ENCODE results near the gene BEGAIN. TPM values are rescaled to one million over a fixed set of nuclear protein-coding genes. Genes with fewer than 3 reads are reported as not detected.

BEGAIN gene
- total and polyA plus RNA-seq, 9 donors: 0.35 to 11.0 (median 4.6) TPM

DNA sequence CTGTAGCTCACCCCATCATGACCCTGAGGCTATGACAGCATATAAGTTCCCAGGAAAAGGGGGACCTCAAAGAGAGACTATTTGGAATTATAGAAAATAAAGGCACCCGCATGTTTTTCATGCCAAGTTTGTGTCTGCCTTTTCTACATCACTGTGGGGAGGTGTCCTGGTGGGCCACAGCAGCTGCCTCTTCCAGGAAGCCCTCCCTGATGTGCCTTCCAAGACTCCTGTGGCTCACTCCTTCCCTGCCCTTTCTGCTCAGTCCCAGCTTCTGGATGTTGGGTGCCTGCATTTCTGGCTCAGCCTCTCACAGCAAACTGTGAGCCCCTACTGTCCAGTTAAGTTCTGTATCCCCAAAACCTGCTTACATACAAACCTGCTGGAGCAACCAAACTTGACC, 36.3 kb upstream of the BEGAIN start:
- no peak overlapping the region for H3K4me3 ChIP-seq
- no peaks in the 10 kb centered on the region for H3K27me3 ChIP-seq
- TF ChIP-seq POLR2A (IDR thresholded peaks at IDR 0.05) (no peak), EP300 (IDR thresholded peaks at IDR 0.05) (no peak)
- TF ChIP-seq, protein P1, sequence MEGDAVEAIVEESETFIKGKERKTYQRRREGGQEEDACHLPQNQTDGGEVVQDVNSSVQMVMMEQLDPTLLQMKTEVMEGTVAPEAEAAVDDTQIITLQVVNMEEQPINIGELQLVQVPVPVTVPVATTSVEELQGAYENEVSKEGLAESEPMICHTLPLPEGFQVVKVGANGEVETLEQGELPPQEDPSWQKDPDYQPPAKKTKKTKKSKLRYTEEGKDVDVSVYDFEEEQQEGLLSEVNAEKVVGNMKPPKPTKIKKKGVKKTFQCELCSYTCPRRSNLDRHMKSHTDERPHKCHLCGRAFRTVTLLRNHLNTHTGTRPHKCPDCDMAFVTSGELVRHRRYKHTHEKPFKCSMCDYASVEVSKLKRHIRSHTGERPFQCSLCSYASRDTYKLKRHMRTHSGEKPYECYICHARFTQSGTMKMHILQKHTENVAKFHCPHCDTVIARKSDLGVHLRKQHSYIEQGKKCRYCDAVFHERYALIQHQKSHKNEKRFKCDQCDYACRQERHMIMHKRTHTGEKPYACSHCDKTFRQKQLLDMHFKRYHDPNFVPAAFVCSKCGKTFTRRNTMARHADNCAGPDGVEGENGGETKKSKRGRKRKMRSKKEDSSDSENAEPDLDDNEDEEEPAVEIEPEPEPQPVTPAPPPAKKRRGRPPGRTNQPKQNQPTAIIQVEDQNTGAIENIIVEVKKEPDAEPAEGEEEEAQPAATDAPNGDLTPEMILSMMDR (IDR thresholded peaks at IDR 0.05): no peak
- H3K36me3 ChIP-seq: no peaks in the 10 kb centered on the region
- DNase-seq: no peak
- WGBS, 3 donors: 80 to 93% (median 90%) methylated on average over 1 of the region's 1 CpG
- intact Hi-C loops (cut with DNase I): no loop called here
- H3K27ac ChIP-seq: no peak overlapping the region
- no peaks in the 10 kb centered on the region for H3K4me1 ChIP-seq (ENCODE audit: insufficient read depth)
- no peaks in the 10 kb centered on the region for H3K9me3 ChIP-seq

DNA sequence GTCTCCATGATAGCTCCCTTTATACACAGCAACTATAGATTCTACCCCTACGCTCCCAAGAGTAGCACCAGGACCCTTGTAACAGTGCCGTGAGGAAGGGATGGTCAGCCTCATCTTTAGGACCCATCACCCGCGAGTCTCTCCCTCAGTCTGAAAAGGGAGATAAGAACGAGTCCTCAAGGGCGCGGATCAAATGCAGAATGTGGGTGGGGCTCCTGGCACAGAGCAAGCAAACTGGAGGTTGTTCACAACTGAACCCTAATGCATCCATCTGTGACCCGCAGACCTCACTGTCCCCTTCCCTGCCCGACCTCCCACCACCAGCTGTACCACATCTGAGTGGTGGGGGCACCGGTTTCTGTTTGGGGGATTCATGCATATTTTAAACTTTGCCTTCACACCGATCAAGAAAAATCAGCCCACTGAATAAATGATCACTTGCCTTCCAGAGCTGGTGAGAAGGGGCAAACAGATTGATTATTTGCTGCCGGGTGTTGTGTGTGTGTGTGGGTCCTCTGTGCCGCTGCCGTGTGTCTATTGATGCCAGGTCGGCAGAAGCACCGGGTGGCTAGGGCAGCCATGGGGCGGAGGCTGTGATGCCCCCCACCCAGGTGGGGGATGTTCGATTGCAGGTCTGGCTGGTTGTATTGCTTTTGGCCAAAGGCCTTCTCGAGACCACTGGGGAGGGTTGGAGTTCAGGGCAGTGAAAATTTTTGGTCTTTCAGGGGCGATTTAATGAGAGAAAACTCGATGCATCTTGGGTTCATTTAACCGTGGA, 35.7 kb upstream of the BEGAIN start:
- intact Hi-C loops (cut with DNase I): no loop called here
- Histone ChIP-seq H3K27ac (no peak overlapping the region), H3K9me3 (no peaks in the 10 kb centered on the region), H3K4me3 (no peak overlapping the region), H3K36me3 (no peaks in the 10 kb centered on the region), H3K4me1 (ENCODE audit: insufficient read depth) (no peaks in the 10 kb centered on the region), H3K27me3 (no peaks in the 10 kb centered on the region)
- peak in 1 of 5 donors; percentile 4 for DNase-seq
- WGBS, 3 donors: 61 to 75% (median 66%) methylated on average over 22 of the region's 22 CpGs
- TF ChIP-seq, protein P1 (IDR thresholded peaks at IDR 0.05): no peak
- TF ChIP-seq POLR2A (IDR thresholded peaks at IDR 0.05): no peak
- TF ChIP-seq EP300 (IDR thresholded peaks at IDR 0.05): no peak

DNA sequence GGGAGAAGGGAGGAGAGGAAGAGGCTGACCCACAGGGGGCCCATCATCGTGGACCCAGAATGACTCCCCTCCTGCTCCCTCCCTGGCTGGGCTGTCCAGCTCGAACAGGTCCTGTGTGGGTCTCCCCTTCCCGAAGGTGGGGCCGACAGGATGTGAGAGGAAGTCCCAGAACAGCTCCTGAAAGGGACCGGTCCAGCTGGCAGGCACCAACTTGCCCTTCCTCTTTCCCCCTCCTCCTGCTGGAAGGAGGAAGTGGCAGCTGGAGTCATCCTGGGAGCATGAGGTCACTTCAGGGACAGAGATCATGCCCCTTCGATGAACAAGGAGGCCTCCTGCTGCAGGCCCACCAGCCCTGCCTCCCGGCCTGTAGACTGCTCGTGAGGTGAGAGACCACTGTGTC, 35.0 kb upstream of the BEGAIN start:
- H3K27ac ChIP-seq: no peak overlapping the region
- H3K36me3 ChIP-seq: no peaks in the 10 kb centered on the region
- peak in 1 of 5 donors; percentile 12 for DNase-seq
- WGBS, 3 donors: 60 to 63% (median 61%) methylated on average over 8 of the region's 8 CpGs
- H3K4me3 ChIP-seq: no peak overlapping the region
- no peaks in the 10 kb centered on the region for H3K9me3 ChIP-seq
- no peaks in the 10 kb centered on the region for H3K4me1 ChIP-seq (ENCODE audit: insufficient read depth)
- intact Hi-C loops (cut with DNase I): no loop called here
- TF ChIP-seq POLR2A (IDR thresholded peaks at IDR 0.05): no peak
- TF ChIP-seq EP300 (IDR thresholded peaks at IDR 0.05): no peak
- TF ChIP-seq, protein P1 (IDR thresholded peaks at IDR 0.05): no peak
- no peaks in the 10 kb centered on the region for H3K27me3 ChIP-seq

DNA sequence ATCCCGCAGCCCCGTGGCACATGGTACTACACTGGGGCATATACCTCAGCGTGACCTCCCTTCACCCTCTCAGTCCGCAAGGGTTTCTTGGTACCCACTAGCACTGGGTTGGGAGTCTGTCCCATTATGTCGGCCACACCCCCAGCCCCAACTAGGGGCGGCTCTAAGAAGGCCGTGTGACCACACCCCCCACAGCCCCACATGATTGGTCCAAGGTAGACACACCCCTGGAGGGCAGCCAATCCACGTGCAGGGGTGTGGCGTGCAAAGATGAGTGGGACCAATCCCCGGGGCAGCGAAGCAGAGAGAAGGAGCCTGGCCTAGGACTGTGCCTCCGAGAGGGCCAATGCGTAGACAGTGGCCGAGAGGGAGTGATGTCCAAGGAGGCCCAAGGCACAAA, 34.6 kb upstream of the BEGAIN start:
- Histone ChIP-seq H3K27ac (no peak overlapping the region), H3K4me3 (no peak overlapping the region), H3K4me1 (ENCODE audit: insufficient read depth) (no peaks in the 10 kb centered on the region), H3K36me3 (no peaks in the 10 kb centered on the region), H3K27me3 (no peaks in the 10 kb centered on the region), H3K9me3 (no peaks in the 10 kb centered on the region)
- DNase-seq: peak in 1 of 5 donors; percentile 10
- WGBS, 3 donors: 84 to 86% (median 85%) methylated on average over 14 of the region's 14 CpGs
- TF ChIP-seq EP300 (IDR thresholded peaks at IDR 0.05) (no peak), POLR2A (IDR thresholded peaks at IDR 0.05) (no peak)
- TF ChIP-seq, protein P1 (IDR thresholded peaks at IDR 0.05): no peak
- intact Hi-C loops (cut with DNase I): no loop called here

Data from ovary (tissue), 9 donors.